ENCODE results near the gene ADCY9. TPM values are rescaled to one million over a fixed set of nuclear protein-coding genes. Genes with fewer than 3 reads are reported as not detected.

Gene ADCY9
- total RNA-seq, 2 donors from 2014 or later, result 1.2 to 3.3 TPM

DNA sequence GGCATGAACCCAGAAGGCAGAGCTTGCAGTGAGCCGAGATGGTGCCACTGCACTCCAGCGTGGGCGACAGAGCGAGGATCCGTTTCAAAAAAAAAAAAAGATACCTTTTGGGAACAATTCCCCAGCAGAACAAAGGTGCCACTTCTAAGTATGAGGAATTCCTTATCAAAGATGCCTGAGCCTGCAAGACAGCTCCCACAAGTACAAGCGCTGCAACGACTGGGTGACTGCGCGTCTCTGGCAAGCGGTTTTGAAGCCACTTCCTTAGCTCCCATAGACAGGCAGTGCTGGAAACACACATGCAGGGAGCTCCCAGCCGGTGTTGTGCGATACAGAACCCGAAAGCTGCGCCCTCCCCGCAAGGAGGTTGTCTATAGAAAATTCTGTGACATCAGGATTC lies 60.5 kb downstream of the ADCY9 start:
- Histone ChIP-seq H3K36me3 (ENCODE audit: control insufficient read depth, insufficient read depth, low read length) (no peaks in the 10 kb centered on the region), H3K4me3 (ENCODE audit: low read length) (no peak overlapping the region), H3K9ac (ENCODE audit: extremely low read depth, low read length, poor library complexity, severe bottlenecking) (no peak overlapping the region), H3K27ac (ENCODE audit: low read depth, low read length) (no peak overlapping the region), H3K4me1 (ENCODE audit: control insufficient read depth, insufficient read depth, low read length) (peaks cover 5% of the 10 kb centered on the region), H3K27me3 (ENCODE audit: control insufficient read depth, insufficient read depth, low read length, poor library complexity, severe bottlenecking) (no peaks in the 10 kb centered on the region), H3K9me3 (ENCODE audit: control insufficient read depth, low read length) (no peaks in the 10 kb centered on the region)
- peaks cover 13% of the 10 kb centered on the region for H3K9me3 Mint-ChIP-seq
- TF ChIP-seq, protein P1, sequence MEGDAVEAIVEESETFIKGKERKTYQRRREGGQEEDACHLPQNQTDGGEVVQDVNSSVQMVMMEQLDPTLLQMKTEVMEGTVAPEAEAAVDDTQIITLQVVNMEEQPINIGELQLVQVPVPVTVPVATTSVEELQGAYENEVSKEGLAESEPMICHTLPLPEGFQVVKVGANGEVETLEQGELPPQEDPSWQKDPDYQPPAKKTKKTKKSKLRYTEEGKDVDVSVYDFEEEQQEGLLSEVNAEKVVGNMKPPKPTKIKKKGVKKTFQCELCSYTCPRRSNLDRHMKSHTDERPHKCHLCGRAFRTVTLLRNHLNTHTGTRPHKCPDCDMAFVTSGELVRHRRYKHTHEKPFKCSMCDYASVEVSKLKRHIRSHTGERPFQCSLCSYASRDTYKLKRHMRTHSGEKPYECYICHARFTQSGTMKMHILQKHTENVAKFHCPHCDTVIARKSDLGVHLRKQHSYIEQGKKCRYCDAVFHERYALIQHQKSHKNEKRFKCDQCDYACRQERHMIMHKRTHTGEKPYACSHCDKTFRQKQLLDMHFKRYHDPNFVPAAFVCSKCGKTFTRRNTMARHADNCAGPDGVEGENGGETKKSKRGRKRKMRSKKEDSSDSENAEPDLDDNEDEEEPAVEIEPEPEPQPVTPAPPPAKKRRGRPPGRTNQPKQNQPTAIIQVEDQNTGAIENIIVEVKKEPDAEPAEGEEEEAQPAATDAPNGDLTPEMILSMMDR (conservative IDR thresholded peaks at IDR 0.05), result no peak
- H3K4me1 Mint-ChIP-seq, result peaks cover 7% of the 10 kb centered on the region
- no peak overlapping the region for H3K27ac Mint-ChIP-seq
- no peak overlapping the region for H3K4me3 Mint-ChIP-seq
- peaks cover 2% of the 10 kb centered on the region for H3K36me3 Mint-ChIP-seq (ENCODE audit: low read depth)
- H3K27me3 Mint-ChIP-seq (ENCODE audit: insufficient read depth), result no peaks in the 10 kb centered on the region
- 94 to 98% methylated on average over 12 to 15 of the region's 15 CpGs for WGBS, 2 experiments (ENCODE audit: insufficient coverage in 1 of 2, insufficient read length in 1 of 2)
- DNase-seq, result no peak

DNA sequence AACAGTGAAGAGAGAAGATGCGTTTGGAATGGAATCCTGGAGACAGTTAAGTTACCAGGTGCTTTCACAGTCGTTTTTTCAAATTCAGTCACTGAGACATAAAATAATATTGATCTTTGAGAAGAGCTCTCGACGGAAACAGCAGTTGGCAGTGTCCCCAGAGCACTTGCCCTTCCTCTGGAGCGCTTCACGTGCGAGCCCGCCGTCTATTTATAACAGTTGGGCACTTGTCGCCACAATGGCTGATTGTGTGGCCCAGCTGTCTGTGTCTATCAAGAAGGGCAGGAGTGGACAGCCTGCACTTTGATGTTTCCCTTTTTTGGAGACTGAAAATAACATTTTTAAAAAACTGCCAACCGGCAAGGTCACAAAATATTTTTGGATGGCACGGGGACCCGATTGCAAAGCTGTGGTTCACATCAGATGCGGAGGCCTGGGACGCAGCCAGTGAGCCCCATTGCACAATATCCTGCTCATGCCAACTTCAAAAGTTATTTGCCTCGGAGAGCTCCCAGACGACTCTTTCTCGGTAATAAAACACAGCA lies 62.9 kb downstream of the ADCY9 start:
- Histone ChIP-seq H3K27ac (ENCODE audit: low read depth, low read length) (peak overlapping the region; percentile 18), H3K4me1 (ENCODE audit: control insufficient read depth, insufficient read depth, low read length) (peaks cover 5% of the 10 kb centered on the region), H3K4me3 (ENCODE audit: low read length) (no peak overlapping the region), H3K9ac (ENCODE audit: extremely low read depth, low read length, poor library complexity, severe bottlenecking) (no peak overlapping the region), H3K27me3 (ENCODE audit: control insufficient read depth, insufficient read depth, low read length, poor library complexity, severe bottlenecking) (no peaks in the 10 kb centered on the region), H3K9me3 (ENCODE audit: control insufficient read depth, low read length) (no peaks in the 10 kb centered on the region), H3K36me3 (ENCODE audit: control insufficient read depth, insufficient read depth, low read length) (no peaks in the 10 kb centered on the region)
- 88 to 89% methylated on average over 17 to 18 of the region's 18 CpGs for WGBS, 2 experiments (ENCODE audit: insufficient coverage in 1 of 2, insufficient read length in 1 of 2)
- no peak overlapping the region for H3K27ac Mint-ChIP-seq
- peaks cover 2% of the 10 kb centered on the region for H3K9me3 Mint-ChIP-seq
- peaks cover 2% of the 10 kb centered on the region for H3K36me3 Mint-ChIP-seq (ENCODE audit: low read depth)
- H3K4me1 Mint-ChIP-seq, result peaks cover 5% of the 10 kb centered on the region
- DNase-seq, result peak; percentile 27
- TF ChIP-seq, protein P1 (conservative IDR thresholded peaks at IDR 0.05), result no peak
- no peak overlapping the region for H3K4me3 Mint-ChIP-seq
- no peaks in the 10 kb centered on the region for H3K27me3 Mint-ChIP-seq (ENCODE audit: insufficient read depth)

DNA sequence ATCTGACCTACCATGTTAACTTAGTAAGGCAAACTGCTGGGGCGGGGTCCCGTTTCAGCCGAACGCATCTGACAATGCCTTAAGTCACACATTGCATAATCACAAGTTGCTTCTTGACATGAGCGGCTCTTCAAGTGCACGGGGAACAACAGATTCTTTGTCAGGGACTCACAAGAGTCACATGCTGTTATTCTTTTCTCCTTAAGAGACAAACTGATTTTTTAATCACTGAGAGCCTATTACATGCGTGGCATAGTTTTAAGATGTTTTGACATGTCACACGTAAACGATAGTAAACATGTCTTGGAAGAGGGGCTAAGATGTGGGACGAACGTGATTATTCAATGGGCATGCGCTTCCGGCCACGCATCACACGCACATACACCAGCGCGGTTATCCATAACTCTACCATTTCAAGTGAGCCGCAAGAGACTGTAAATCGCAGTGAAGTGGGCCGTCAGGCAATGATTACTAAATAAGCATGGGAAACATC lies 63.4 kb downstream of the ADCY9 start:
- no peak overlapping the region for H3K27ac Mint-ChIP-seq
- Histone ChIP-seq H3K27ac (ENCODE audit: low read depth, low read length) (peak overlapping the region; percentile 18), H3K27me3 (ENCODE audit: control insufficient read depth, insufficient read depth, low read length, poor library complexity, severe bottlenecking) (no peaks in the 10 kb centered on the region), H3K9me3 (ENCODE audit: control insufficient read depth, low read length) (no peaks in the 10 kb centered on the region), H3K9ac (ENCODE audit: extremely low read depth, low read length, poor library complexity, severe bottlenecking) (no peak overlapping the region), H3K36me3 (ENCODE audit: control insufficient read depth, insufficient read depth, low read length) (no peaks in the 10 kb centered on the region), H3K4me1 (ENCODE audit: control insufficient read depth, insufficient read depth, low read length) (peaks cover 5% of the 10 kb centered on the region), H3K4me3 (ENCODE audit: low read length) (no peak overlapping the region)
- no peak overlapping the region for H3K4me3 Mint-ChIP-seq
- H3K9me3 Mint-ChIP-seq, result peaks cover 2% of the 10 kb centered on the region
- H3K4me1 Mint-ChIP-seq, result peaks cover 5% of the 10 kb centered on the region
- H3K27me3 Mint-ChIP-seq (ENCODE audit: insufficient read depth), result no peaks in the 10 kb centered on the region
- DNase-seq, result peak; percentile 30
- WGBS, 2 experiments (ENCODE audit: insufficient coverage in 1 of 2, insufficient read length in 1 of 2), result 94 to 95% methylated on average over 20 of the region's 20 CpGs
- peaks cover 2% of the 10 kb centered on the region for H3K36me3 Mint-ChIP-seq (ENCODE audit: low read depth)
- TF ChIP-seq, protein P1 (conservative IDR thresholded peaks at IDR 0.05), result no peak

Measured in endodermal cell (in vitro differentiated cells).